Lower lobe of right lung (tissue), 2 donors: ENCODE data around the gene MBD5. TPM values are rescaled to one million over a fixed set of nuclear protein-coding genes. Genes with fewer than 3 reads are reported as not detected.

Source experiments
- ATAC-seq, 2 donors: fragments of 200-7000 bp; cut with Tn5 transposase; one replicate each; pipeline ENCODE4 v1.9.1; 2020 to 2022; ENCODE audit warnings: mild to moderate bottlenecking in 2 of 2, moderate library complexity in 2 of 2
- DNase-seq: peaks from one replicate; pipeline ENCODE4 v3.0.0-alpha.2; 2020
- H3K27ac ChIP-seq: fragments of 200-600 bp; one replicate; pipeline ENCODE4 v1.8.0; 2022
- H3K27me3 ChIP-seq: fragments of 200-600 bp; one replicate; pipeline ENCODE4 v1.8.0; 2022; ENCODE audit warnings: low read depth
- H3K36me3 ChIP-seq: fragments of 200-600 bp; one replicate; pipeline ENCODE4 v1.8.0; 2022; ENCODE audit warnings: mild to moderate bottlenecking
- H3K4me1 ChIP-seq: fragments of 200-600 bp; one replicate; pipeline ENCODE4 v1.8.0; 2022
- H3K4me3 ChIP-seq: fragments of 200-600 bp; one replicate; pipeline ENCODE4 v1.8.0; 2022; ENCODE audit warnings: mild to moderate bottlenecking
- H3K9me3 ChIP-seq: fragments of 200-600 bp; one replicate; pipeline ENCODE4 v1.8.0; 2022
- intact Hi-C: fragments of 100-400 bp; cut with DNase I; formaldehyde crosslinking; loops from one replicate; pipeline ENCODE4 v1.11.0; 2022
- total RNA-seq: library from RNA; stranded (reverse); fragmentation: NEBNext Ultra II Directional; extraction: Animal tissue kit (Norgen Biotek cat#: 25700); gene quantifications from one replicate; pipeline ENCODE4 v1.2.1, GENCODE V29; 2021
- TF ChIP-seq, protein P1 (sequence below): fragments of 200-600 bp; IDR thresholded peaks from one replicate; pipeline ENCODE4 v1.8.0; 2022; ENCODE audit warnings: antibody characterized with exemption, mild to moderate bottlenecking
- donor health status: DM: no; HTN: yes; CAD: no; lungs with severe emphysema.

The MBD5 gene
- total RNA-seq, 1 donor from 2014 or later, result 46.3 TPM

DNA sequence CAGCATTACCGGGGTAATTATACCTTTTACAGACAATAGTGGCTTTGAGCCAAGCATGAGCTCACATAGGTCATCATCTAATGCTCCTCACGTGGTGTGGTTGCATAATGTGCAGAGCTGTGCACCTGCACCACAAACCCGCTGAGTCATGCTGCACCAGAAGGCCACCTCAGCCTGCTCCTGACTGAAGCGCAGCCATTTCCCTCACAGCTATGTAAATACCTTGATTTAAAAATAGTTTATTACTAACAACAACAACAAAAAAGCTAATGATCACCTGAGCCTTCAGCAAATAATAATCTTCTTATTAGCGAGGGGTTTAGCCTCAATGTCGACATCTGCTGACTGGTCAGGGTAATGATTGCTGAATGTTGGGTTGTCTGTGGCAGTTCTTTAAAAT lies 238.8 kb downstream of the MBD5 start:
- TF ChIP-seq, protein P1, sequence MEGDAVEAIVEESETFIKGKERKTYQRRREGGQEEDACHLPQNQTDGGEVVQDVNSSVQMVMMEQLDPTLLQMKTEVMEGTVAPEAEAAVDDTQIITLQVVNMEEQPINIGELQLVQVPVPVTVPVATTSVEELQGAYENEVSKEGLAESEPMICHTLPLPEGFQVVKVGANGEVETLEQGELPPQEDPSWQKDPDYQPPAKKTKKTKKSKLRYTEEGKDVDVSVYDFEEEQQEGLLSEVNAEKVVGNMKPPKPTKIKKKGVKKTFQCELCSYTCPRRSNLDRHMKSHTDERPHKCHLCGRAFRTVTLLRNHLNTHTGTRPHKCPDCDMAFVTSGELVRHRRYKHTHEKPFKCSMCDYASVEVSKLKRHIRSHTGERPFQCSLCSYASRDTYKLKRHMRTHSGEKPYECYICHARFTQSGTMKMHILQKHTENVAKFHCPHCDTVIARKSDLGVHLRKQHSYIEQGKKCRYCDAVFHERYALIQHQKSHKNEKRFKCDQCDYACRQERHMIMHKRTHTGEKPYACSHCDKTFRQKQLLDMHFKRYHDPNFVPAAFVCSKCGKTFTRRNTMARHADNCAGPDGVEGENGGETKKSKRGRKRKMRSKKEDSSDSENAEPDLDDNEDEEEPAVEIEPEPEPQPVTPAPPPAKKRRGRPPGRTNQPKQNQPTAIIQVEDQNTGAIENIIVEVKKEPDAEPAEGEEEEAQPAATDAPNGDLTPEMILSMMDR, result no peak
- Histone ChIP-seq H3K27me3 (no peaks in the 10 kb centered on the region), H3K4me3 (no peak overlapping the region), H3K27ac (no peak overlapping the region), H3K4me1 (no peaks in the 10 kb centered on the region), H3K36me3 (no peaks in the 10 kb centered on the region), H3K9me3 (no peaks in the 10 kb centered on the region)
- DNase-seq, result no peak
- intact Hi-C loops, result no loop called here
- no peak for ATAC-seq

DNA sequence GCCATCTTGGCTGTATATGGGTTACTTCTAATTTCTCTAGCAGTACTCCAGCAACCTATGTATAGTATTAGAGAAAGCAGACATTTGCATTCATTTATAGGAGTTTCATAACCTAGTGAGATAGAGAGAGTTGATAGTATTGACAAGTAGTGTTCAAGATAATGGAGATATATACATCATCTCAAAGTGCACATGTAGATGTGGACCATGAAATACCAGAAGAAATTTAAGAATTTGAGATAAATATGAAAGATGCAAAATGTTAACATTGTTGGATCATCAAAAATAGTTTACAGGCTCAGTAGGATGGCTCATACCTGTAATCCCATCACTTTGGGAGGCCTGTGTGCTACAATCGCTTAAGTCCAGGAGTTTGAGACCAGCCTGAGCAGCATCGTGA lies 243.0 kb downstream of the MBD5 start:
- no peaks in the 10 kb centered on the region for H3K27me3 ChIP-seq
- intact Hi-C loops, result no loop called here
- H3K4me1 ChIP-seq, result no peaks in the 10 kb centered on the region
- no peaks in the 10 kb centered on the region for H3K9me3 ChIP-seq
- TF ChIP-seq, protein P1, result no peak
- no peak for DNase-seq
- H3K27ac ChIP-seq, result no peak overlapping the region
- no peak for ATAC-seq
- H3K4me3 ChIP-seq, result no peak overlapping the region
- H3K36me3 ChIP-seq, result no peaks in the 10 kb centered on the region

DNA sequence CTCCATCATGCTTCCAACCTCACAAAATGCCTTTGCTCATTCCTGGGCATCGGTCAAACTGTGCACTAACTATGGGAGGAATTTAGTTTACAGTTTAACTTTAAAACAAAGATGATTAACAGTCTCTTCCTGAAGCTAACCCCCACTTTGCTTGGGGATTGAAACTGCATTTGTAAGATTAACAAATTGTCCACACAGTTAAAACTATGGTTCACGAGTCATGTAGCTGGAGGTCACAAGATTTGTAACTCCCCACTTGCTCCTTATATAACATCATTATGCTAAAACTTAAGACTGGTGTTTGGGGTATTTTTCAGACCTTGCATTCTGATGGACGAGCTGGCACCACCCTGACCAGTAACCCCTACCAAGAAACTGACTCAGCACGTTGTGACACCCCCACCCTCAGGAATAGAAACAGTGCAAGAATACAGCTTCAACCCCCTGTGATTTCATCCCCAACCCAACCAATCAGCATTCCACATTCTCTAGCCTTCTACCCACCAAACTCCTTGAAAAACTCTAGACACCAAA lies 252.3 kb downstream of the MBD5 start:
- Histone ChIP-seq H3K9me3 (no peaks in the 10 kb centered on the region), H3K4me1 (no peaks in the 10 kb centered on the region), H3K27me3 (no peaks in the 10 kb centered on the region), H3K36me3 (no peaks in the 10 kb centered on the region), H3K27ac (no peak overlapping the region), H3K4me3 (no peak overlapping the region)
- intact Hi-C loops, result no loop called here
- no peak for ATAC-seq
- TF ChIP-seq, protein P1, result no peak
- no peak for DNase-seq

DNA sequence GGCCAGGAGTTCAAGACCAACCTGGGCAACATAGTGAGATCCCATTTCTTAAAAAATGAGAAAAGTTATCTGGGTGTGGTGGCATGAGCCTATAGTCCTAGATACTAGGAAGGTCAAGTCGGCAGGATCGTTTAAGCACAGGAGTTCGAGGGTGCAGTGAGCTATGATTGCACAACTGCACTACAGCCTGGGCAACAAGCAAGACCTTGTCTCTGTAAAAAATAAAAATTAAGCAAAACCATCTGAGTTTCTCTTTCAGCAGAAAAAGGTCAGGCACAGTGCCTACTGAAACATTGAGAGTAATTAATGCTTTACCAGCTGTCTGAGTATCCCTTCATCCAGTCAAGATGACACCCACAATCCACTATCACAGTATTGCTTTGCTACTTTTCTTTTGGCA lies 258.3 kb downstream of the MBD5 start:
- DNase-seq (no peak), ATAC-seq (no peak)
- Histone ChIP-seq H3K9me3 (no peaks in the 10 kb centered on the region), H3K4me3 (no peak overlapping the region), H3K27me3 (no peaks in the 10 kb centered on the region), H3K4me1 (no peaks in the 10 kb centered on the region), H3K36me3 (no peaks in the 10 kb centered on the region), H3K27ac (no peak overlapping the region)
- TF ChIP-seq, protein P1, result no peak
- intact Hi-C loops, result no loop called here

DNA sequence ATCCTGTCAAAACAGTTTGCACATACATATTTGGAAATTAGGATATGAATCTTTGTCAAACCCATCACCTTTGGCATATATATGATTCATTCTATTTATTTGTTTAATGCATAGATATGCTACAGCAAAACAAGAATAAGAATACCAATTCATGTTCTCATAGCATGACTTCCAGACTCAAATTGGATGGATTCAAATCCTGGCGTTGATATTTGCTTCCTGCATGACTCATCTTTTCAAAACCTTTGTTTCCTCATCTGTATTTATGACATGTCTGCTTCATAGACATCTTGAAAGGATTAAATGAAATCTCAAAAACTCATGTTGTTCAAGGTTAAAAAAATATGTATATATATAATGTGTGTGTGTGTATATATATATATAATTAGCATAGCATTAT lies 261.3 kb downstream of the MBD5 start:
- no peak for ATAC-seq
- TF ChIP-seq, protein P1, result no peak
- intact Hi-C loops, result no loop called here

DNA sequence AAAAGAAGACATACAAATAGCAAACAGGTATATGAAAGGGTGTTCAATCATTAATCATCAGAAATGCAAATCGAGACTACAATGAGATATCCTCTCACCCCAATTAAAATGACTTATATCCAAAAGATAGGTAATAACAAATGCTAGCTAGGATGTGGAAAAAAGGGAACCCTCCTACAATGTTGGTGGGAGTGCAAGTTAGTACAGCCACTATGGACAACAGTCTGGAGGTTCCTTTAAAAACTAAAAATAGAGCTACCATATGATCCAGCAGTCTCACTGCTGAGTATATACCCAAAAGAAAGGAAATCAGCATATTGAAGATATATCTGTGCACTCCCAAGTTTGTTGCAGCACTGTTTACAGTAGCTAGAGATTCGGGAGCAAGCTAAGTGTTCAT lies 271.5 kb downstream of the MBD5 start:
- intact Hi-C loops, result no loop called here

More for the DNA sequence above, 261.3 kb downstream of the MBD5 start:
- H3K36me3 ChIP-seq, result no peaks in the 10 kb centered on the region
- DNase-seq, result no peak
- H3K4me1 ChIP-seq, result no peaks in the 10 kb centered on the region
- no peak overlapping the region for H3K27ac ChIP-seq
- H3K9me3 ChIP-seq, result no peaks in the 10 kb centered on the region
- no peaks in the 10 kb centered on the region for H3K27me3 ChIP-seq
- H3K4me3 ChIP-seq, result no peak overlapping the region

More for the DNA sequence above, 271.5 kb downstream of the MBD5 start:
- TF ChIP-seq, protein P1, result no peak
- Histone ChIP-seq H3K27me3 (no peaks in the 10 kb centered on the region), H3K9me3 (no peaks in the 10 kb centered on the region), H3K36me3 (no peaks in the 10 kb centered on the region), H3K4me1 (no peaks in the 10 kb centered on the region), H3K4me3 (no peak overlapping the region), H3K27ac (no peak overlapping the region)
- no peak for DNase-seq
- no peak for ATAC-seq
